ENCODE results near the gene OLIG1. TPM values are rescaled to one million over a fixed set of nuclear protein-coding genes. Genes with fewer than 3 reads are reported as not detected.

OLIG1 gene
- total RNA-seq, 1 donor from 2014 or later = not detected

DNA sequence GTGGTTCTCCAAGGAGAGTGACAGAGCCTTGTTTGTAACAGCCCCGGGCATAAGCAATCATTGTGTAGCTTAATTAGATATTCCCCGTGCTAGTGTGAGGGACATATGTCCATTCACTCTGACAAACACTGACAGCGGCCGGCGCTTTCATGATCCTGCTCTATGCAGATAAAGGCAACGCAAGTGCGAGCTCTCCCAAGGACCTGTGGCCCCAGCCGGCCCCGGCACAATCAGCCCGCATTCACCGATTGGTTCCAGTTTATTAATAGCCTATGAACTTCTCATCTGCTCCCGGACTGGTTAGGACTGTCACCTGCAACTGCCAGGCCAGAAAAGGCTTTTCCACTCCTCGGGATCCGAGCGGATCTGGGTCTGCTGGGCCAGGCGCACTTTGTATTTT is 18.0 kb upstream of the OLIG1 start:
- H3K27me3 ChIP-seq = no peaks in the 10 kb centered on the region
- no peak for DNase-seq (ENCODE audit: low spot score in 2 of 2)
- no peak overlapping the region for H3K4me3 ChIP-seq
- no peaks in the 10 kb centered on the region for H3K9me3 ChIP-seq
- intact Hi-C loops (cut with DNase I) = no loop called here
- H3K36me3 ChIP-seq = no peaks in the 10 kb centered on the region
- TF ChIP-seq, protein P1, sequence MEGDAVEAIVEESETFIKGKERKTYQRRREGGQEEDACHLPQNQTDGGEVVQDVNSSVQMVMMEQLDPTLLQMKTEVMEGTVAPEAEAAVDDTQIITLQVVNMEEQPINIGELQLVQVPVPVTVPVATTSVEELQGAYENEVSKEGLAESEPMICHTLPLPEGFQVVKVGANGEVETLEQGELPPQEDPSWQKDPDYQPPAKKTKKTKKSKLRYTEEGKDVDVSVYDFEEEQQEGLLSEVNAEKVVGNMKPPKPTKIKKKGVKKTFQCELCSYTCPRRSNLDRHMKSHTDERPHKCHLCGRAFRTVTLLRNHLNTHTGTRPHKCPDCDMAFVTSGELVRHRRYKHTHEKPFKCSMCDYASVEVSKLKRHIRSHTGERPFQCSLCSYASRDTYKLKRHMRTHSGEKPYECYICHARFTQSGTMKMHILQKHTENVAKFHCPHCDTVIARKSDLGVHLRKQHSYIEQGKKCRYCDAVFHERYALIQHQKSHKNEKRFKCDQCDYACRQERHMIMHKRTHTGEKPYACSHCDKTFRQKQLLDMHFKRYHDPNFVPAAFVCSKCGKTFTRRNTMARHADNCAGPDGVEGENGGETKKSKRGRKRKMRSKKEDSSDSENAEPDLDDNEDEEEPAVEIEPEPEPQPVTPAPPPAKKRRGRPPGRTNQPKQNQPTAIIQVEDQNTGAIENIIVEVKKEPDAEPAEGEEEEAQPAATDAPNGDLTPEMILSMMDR (IDR thresholded peaks at IDR 0.05) = no peak
- no peak overlapping the region for H3K27ac ChIP-seq
- H3K4me1 ChIP-seq = no peaks in the 10 kb centered on the region

DNA sequence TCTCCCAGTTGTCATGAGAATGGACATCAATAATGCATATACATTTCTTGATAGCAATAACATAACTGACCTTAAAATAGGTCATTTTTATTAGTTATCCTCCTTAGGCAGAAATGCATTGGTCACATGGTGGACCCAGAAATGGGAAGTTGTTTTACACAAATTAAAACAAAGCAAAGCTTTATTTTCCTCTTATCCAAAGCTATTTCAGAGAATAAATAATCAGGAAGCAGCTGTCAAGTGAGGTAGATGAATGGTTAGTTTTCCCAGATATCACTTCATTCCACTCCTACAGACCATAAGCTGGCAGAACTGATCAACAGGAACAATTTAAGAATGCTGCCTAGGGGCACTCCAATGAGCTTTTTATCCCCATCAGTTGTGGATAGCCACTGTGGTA is 16.0 kb upstream of the OLIG1 start:
- TF ChIP-seq, protein P1 (IDR thresholded peaks at IDR 0.05) = no peak
- H3K27me3 ChIP-seq = no peaks in the 10 kb centered on the region
- DNase-seq (ENCODE audit: low spot score in 2 of 2) = no peak
- no peak overlapping the region for H3K4me3 ChIP-seq
- H3K36me3 ChIP-seq = no peaks in the 10 kb centered on the region
- H3K27ac ChIP-seq = no peak overlapping the region
- H3K9me3 ChIP-seq = no peaks in the 10 kb centered on the region
- intact Hi-C loops (cut with DNase I) = no loop called here
- no peaks in the 10 kb centered on the region for H3K4me1 ChIP-seq

DNA sequence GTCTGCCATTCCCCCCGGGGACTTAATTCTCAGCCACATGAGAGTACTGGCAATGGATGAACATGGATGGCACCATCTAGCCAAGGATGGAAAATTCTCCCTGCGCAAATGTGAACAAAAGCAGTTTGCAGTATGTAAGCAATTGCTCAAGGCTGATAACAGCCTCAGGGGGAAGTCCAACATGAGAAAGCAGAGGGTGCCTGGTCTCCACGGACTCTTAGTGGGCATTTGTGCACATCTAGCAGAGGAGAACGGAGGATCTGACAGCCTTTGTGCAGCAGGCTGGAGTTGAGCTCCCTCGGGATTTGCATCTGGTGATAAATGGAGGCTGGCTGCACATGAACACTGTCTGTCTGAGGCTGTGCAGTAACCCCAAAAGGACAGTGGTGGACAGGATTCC is 13.9 kb upstream of the OLIG1 start:
- intact Hi-C loops (cut with DNase I) = no loop called here
- Histone ChIP-seq H3K27me3 (no peaks in the 10 kb centered on the region), H3K36me3 (no peaks in the 10 kb centered on the region), H3K4me1 (no peaks in the 10 kb centered on the region), H3K27ac (no peak overlapping the region), H3K9me3 (no peaks in the 10 kb centered on the region), H3K4me3 (no peak overlapping the region)
- TF ChIP-seq, protein P1 (IDR thresholded peaks at IDR 0.05) = no peak
- no peak for DNase-seq (ENCODE audit: low spot score in 2 of 2)

DNA sequence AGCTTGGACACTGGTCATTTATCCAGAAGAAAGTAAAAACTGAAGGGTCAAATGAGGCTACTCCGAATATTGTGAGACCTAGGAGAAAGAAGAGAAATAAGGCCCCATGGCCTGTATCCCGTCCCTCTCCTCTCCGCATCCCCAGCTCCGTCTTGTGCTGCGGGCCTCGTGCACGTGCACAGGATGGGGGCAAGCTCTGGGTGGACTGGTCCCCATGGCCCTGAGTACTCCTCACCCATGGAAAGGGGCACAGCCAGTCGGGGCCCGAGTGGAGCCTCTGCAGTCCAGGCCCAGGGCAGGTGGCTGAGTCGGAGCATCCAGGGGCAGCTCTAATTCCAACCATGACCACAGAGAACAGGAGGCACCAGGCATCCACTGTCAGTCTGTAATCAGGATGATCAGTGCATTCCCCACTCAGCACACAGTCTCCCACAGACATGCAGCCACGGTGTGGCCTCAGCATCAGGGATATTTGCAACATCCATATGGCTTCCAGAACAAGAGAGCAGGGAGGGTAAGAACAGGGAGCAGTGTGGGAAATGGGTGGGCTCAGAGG is 12.5 kb upstream of the OLIG1 start:
- Histone ChIP-seq H3K27ac (no peak overlapping the region), H3K27me3 (no peaks in the 10 kb centered on the region), H3K36me3 (no peaks in the 10 kb centered on the region), H3K4me1 (no peaks in the 10 kb centered on the region), H3K4me3 (no peak overlapping the region), H3K9me3 (no peaks in the 10 kb centered on the region)
- no peak for DNase-seq (ENCODE audit: low spot score in 2 of 2)
- intact Hi-C loops (cut with DNase I) = no loop called here
- TF ChIP-seq, protein P1 (IDR thresholded peaks at IDR 0.05) = no peak

DNA sequence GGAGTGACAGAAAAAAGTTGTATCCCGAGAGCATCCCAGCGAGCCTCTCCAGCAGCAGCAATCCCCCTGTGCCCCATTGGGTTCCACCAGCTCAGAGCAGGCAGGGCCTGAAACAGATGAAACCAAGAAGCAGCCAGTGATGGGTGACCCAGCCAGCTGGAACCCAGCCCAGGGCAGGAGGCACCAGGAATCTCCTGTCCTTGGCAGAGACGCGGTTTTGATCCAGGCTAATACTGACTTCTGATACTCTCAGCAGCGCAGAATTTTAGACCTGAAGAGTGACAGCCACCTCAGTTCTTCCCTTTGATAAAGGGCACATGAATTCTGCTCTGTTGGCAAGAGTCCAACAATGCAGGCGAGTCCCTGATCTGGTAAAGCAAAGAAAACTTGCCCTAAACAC is 11.4 kb upstream of the OLIG1 start:
- TF ChIP-seq, protein P1 (IDR thresholded peaks at IDR 0.05) = no peak
- intact Hi-C loops (cut with DNase I) = no loop called here

DNA sequence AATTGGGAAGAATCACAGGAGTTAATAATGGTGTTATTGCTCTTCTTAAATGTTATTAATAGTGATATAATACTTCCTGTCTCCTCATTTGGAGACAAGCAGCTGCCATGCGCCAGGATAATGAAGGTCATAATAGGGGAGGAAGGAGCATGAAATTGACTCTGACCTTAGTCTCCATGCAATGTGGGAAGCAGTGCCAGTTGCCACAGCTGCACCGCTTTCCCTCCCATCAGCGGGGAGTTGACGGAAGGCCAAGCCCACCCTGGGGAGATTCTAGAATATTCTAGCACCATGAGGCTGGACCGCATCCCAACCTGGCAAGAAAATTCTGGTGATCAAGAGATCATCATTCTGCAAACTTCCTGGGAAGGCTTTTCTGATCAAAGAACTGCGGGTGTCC is 11.0 kb upstream of the OLIG1 start:
- Histone ChIP-seq H3K36me3 (no peaks in the 10 kb centered on the region), H3K27ac (no peak overlapping the region), H3K9me3 (no peaks in the 10 kb centered on the region), H3K4me3 (no peak overlapping the region), H3K27me3 (no peaks in the 10 kb centered on the region), H3K4me1 (no peaks in the 10 kb centered on the region)
- TF ChIP-seq, protein P1 (IDR thresholded peaks at IDR 0.05) = no peak
- intact Hi-C loops (cut with DNase I) = no loop called here
- no peak for DNase-seq (ENCODE audit: low spot score in 2 of 2)

More for the DNA sequence above, 11.4 kb upstream of the OLIG1 start:
- H3K27ac ChIP-seq = no peak overlapping the region
- no peaks in the 10 kb centered on the region for H3K36me3 ChIP-seq
- DNase-seq (ENCODE audit: low spot score in 2 of 2) = no peak
- H3K27me3 ChIP-seq = no peaks in the 10 kb centered on the region
- H3K4me3 ChIP-seq = no peak overlapping the region
- H3K9me3 ChIP-seq = no peaks in the 10 kb centered on the region
- no peaks in the 10 kb centered on the region for H3K4me1 ChIP-seq
